HG03159 (cell line): ENCODE measurements around the gene TGFBR2.

ENCODE experiments used
- ATAC-seq: cut with Tn5 transposase; IDR thresholded peaks from one replicate; pipeline ENCODE4 v1.9.1; 2021; ENCODE audit warnings: mild to moderate bottlenecking, moderate library complexity; ENCODE audit not compliant: unreplicated experiment

Gene TGFBR2

DNA sequence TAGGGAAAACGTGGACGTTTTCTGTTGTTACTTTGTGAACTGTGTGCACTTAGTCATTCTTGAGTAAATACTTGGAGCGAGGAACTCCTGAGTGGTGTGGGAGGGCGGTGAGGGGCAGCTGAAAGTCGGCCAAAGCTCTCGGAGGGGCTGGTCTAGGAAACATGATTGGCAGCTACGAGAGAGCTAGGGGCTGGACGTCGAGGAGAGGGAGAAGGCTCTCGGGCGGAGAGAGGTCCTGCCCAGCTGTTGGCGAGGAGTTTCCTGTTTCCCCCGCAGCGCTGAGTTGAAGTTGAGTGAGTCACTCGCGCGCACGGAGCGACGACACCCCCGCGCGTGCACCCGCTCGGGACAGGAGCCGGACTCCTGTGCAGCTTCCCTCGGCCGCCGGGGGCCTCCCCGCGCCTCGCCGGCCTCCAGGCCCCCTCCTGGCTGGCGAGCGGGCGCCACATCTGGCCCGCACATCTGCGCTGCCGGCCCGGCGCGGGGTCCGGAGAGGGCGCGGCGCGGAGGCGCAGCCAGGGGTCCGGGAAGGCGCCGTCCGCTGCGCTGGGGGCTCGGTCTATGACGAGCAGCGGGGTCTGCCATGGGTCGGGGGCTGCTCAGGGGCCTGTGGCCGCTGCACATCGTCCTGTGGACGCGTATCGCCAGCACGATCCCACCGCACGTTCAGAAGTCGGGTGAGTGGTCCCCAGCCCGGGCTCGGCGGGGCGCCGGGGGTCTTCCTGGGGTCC is at the start of gene TGFBR2:
Gene TGFBR2 (plus strand): TSS at position 301 of the 731 bp plus-strand sequence. CDS start 283 bp downstream, at position 584.
- ATAC-seq, result peak; percentile 74

DNA sequence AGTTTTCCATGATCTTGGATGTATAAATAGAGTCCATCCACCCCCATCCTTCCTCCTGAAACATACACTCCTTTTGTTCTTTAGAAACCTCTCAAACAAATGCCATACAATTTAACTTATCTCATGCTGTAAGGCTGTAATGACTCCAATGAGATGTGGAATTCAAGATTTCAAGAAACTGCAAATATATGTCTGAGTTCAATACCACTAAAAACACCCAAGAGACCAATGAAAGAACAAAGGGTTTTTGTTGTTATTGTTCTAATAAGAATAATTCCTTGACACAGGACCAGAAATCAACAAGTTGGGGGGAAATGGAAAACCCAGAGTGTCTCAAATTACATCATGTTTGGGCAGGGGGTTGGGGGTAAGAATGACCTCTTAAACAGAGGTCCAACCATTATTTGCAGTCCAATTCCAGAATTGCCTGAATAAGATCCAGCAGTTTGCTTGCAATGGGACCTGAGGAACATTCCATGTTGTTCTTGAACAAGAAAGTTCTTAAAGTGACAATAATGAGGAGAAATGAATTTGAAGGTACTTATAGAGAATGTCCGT is 48.6 kb upstream of the TGFBR2 start:
- ATAC-seq, result no peak

DNA sequence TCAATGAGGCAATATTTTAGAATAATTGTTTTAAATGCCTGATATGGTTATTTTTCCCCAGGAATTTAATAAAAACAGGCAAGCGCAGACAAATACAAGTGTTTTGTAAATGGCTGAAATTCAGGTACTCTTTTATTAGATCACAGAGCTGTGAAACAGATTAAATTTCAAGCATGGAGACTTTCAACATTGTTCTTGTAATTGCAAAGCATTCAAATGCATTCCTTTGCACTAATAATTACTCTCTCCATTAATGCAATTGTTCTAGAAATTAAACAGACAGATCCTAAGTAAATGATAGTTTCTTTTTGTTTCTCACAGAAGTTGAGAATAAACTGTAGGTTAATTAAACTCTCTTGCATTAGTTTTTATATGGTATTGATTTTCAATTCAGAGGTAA is 42.4 kb upstream of the TGFBR2 start:
- no peak for ATAC-seq

DNA sequence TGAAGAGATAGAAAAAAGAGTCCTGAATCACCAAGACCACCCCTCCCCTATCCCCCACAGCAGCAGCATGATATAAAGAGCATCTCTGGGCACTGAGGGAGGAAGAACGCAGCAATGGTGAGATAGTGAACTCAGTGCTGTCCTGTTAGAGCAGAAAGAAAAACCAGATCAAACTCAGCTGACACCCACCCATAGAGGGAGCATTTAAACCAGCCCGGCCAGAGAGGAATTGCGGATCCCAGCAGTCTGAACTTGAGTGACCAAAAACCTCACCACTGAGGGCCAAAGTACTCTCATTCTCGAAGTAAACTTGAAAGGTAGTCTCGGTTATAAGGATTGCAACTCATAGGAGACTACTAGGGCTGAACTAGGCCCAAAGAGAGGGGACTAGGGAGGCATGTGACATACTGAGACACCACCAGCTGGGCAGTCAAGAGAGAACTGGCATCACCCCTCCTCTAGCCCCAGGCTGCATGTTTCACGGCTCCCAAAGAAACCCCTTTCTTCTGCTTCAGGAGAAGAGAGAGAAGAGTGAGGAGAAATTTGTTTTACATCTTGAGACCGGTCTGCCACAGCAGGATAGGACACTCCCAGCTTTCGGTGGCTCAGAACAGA is 39.2 kb upstream of the TGFBR2 start:
- no peak for ATAC-seq

DNA sequence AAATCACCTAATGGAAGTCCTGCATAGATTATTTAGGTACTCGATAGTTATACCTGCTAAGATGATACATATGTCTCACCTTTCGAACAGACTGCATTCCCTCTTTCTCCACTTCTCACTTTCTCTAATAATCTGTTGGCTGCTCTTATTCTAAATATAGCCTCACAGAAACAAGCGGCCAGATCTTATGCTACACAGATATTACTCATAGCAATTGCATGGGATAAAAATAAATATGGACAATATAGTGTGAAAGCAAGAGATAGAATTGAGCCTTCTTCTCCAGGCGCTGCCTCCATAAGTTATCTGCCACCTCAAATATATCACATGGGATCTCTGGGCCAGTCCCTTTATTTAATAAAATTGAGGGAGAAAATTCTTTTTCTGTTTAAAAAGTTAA is 29.5 kb upstream of the TGFBR2 start:
- ATAC-seq, result no peak

GRCh38 chr3:30577788-30578187 is 28.6 kb upstream of the TGFBR2 start:
- ATAC-seq, result peak; percentile 79

GRCh38 chr3:30578479-30578878 is 27.9 kb upstream of the TGFBR2 start:
- ATAC-seq, result peak; percentile 19

GRCh38 chr3:30578986-30579579 is 27.3 kb upstream of the TGFBR2 start:
- no peak for ATAC-seq

DNA sequence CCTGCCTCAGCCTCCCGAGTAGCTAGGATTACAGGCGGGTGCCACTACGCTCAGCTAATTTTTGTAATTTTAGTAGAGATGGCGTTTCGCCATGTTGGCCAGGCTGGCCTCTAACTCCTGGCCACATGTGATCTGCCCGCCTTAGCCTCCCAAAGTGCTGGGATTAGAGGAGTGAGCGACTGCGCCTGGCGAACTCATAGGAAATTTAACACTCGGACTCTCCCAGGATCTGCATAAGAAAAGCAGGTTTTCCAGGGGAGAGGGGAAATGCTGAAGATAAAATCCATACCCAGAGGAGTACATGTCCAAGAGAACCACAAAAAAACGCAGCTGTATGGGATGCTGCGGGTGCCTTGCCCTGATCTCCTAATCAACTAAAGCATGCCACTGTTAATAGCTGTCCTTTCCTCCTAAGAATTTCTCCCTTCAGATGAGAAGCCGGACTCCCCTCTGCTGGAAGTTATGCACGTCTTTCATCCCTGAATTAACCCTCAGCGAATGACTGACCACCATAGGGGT is 25.3 kb upstream of the TGFBR2 start:
- ATAC-seq, result no peak

DNA sequence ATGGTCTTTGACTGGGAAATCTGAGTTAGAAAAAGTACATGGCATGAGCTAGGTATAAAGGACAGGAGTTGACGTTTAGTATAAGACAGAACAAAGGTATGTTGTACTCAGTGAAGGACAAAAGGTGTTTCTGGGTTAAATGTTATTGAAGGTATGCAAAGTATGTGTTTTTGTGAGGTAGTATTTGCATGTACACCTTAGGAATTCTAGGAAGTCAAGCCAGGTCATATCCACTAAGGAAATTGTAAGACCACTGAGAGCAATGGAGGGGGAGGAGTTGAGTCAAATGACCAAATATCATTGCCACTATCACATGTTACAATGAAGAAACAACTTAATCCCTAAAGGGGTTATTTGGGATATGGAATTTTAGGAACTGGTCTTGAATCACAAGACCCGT is 24.4 kb upstream of the TGFBR2 start:
- ATAC-seq, result no peak

- no peak for ATAC-seq
Observed at GRCh38 chr3:30583973-30584372, 22.4 kb upstream of the TGFBR2 start.

DNA sequence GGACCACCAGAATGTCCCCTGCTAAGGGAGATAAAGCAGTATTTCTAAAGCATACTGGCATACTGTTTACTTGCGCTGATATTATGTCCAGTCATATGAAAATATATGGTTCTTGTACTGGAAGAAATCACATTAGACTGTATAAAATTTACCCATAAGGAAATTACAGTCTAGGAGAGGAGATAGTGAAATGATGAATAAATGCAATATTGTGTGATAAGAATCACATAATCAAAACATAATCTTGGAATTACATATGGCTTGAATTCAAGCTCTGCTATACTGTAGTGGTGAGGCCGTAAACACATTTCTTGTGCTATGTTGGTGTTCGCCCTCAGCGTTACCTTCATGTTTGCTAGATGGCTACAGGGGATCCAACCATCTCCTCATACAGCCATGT is 20.7 kb upstream of the TGFBR2 start:
- no peak for ATAC-seq

- no peak for ATAC-seq
Observed at GRCh38 chr3:30586096-30586805, 20.1 kb upstream of the TGFBR2 start.

DNA sequence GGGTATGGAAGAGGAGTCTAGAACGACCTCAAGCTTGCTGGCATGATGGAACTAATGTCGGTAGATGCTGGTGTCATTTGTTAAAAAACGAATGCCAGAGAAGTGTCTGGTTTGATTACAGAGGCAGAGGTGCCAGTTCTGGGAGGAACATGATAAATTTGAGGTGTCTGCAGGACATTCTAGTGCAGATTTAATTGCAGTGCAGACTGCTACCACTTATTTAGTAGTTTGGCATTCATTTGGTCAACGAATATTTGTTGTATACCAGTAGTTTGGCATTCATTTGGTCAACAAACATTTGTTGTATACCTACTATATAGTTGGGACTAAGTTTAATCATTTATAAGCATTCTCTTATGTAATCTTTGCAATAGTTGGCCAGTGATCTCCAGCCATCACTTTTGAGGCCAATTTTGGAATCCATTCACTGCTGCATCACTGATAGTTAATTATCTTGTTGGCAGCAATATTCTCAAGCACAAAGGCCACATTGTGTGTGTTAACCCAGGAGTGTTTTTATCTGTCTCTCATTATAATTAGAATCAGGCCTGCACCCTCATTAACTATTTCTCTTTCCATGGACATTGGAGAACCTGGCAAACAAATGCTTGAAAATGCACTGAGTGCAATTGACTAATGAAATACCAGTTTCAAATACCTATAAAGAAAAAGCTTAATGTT is 19.5 kb upstream of the TGFBR2 start:
- no peak for ATAC-seq

- ATAC-seq, result no peak
Observed at GRCh38 chr3:30587904-30588303, 18.5 kb upstream of the TGFBR2 start.

DNA sequence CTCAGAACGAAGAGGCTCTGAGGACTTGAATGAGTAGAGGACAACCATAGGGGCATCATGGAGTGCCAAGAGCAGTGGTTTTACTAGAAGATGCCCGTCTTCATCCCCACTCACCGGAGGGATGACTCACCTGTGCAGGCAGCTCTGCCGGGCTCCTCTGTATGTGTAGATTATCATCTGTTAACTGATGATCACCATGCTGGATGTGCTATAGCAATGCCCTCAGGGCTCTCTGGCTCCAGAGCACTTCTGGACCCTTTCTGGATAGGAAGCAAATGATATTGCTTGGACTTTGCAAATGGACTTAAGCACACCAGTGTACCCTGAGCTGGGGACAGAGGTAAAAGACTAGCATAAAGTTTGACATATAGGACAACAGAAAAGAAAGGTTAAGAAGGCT is 10.2 kb upstream of the TGFBR2 start:
- no peak for ATAC-seq

GRCh38 chr3:30597131-30597768 is 9.2 kb upstream of the TGFBR2 start:
- no peak for ATAC-seq

DNA sequence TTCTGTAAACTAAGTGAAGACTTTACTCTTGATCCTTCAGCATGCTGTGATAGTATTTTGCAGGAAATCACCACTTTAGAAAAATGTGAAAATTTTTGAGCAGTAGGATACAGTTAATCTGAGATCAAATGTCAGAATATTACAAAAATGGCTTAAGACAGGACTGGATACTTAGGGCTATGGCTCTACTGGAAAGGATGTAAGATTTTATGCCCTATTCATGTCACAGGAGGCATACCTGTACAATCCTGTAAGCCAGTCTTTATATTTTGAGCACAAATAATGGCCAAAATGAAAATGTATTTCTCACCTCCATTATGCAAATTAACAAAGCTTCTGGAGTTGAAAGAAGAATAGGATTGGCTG is 8.6 kb upstream of the TGFBR2 start:
- ATAC-seq, result no peak

DNA sequence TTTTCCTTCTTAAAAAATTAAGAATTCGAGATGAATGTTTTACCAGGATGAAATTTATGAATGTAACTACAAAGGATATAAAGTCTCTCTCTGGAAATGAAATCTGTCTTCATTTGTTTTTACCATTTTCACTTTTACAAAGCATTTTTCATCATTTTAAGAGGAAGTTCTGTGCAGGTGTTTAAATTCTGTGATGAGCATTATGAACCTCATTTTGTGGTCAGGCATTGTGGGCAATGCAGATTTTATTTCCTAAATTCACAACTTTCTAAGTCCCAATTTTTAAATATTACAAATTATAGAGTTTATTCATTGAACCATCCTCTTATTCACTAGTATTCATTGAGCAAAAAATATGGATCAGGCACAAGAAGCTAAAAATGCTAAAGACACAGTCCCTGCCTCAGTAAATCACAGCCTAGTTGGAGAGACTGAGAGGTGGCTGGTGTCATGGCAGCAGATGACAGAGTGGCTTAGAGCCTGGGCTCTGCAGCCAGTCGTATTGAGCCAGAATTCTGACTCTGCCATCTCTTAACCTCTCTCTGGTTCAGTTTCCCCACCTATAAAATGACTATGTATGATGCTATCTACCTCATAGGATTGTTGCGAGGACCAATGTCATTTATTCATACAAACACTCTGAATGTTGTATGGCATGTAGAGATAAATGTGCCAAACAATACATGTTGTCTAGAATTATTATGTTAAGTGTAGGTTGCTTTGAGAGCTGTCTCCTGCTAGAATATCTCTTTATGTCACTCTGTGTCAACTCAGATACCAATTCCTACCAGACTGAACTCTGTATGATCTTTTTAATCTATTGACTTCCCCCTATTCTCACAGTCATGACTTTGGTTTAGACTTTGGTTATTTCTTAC is 7.5 kb upstream of the TGFBR2 start:
- no peak for ATAC-seq
